Upper lobe of right lung (tissue), 1 donor: Measurements from ENCODE around the gene PRR30. TPM values are rescaled to one million over a fixed set of nuclear protein-coding genes. Genes with fewer than 3 reads are reported as not detected.
A peak's percentile ranks its signal among the peaks of the same experiment; 100 is the strongest.

ENCODE experiments used
- ATAC-seq: fragments of 200-7000 bp; cut with Tn5 transposase; one replicate; pipeline ENCODE4 v1.9.1; 2020; ENCODE audit warnings: mild to moderate bottlenecking, moderate library complexity
- DNase-seq: peaks from one replicate; pipeline ENCODE4 v3.0.0-alpha.2; 2020
- H3K27ac ChIP-seq: fragments of 200-600 bp; one replicate; pipeline ENCODE4 v1.8.0; 2022
- H3K27me3 ChIP-seq: fragments of 200-600 bp; one replicate; pipeline ENCODE4 v1.8.0; 2022; ENCODE audit warnings: mild to moderate bottlenecking
- H3K36me3 ChIP-seq: fragments of 200-600 bp; one replicate; pipeline ENCODE4 v1.8.0; 2022
- H3K4me1 ChIP-seq: fragments of 200-600 bp; one replicate; pipeline ENCODE4 v1.8.0; 2022
- H3K4me3 ChIP-seq: fragments of 200-600 bp; one replicate; pipeline ENCODE4 v1.8.0; 2022; ENCODE audit warnings: mild to moderate bottlenecking
- H3K9me3 ChIP-seq: fragments of 200-600 bp; one replicate; pipeline ENCODE4 v1.8.0; 2022
- CTCF ChIP-seq: fragments of 200-600 bp; IDR thresholded peaks from one replicate; pipeline ENCODE4 v1.8.0; 2022; ENCODE audit warnings: antibody characterized with exemption
- intact Hi-C: fragments of 100-400 bp; cut with DNase I; formaldehyde crosslinking; loops from one replicate; pipeline ENCODE4 v1.11.0; 2022
- total RNA-seq: library from RNA; stranded (reverse); fragmentation: NEBNext Ultra II Directional; extraction: Animal tissue kit (Norgen Biotek cat#: 25700); gene quantifications from one replicate; pipeline ENCODE4 v1.2.1, GENCODE V29; 2021
- donor health status: DM: no; HTN: yes; CAD: no; lungs with severe emphysema.

Gene PRR30
- total RNA-seq, 1 donor from 2014 or later, result not detected

DNA sequence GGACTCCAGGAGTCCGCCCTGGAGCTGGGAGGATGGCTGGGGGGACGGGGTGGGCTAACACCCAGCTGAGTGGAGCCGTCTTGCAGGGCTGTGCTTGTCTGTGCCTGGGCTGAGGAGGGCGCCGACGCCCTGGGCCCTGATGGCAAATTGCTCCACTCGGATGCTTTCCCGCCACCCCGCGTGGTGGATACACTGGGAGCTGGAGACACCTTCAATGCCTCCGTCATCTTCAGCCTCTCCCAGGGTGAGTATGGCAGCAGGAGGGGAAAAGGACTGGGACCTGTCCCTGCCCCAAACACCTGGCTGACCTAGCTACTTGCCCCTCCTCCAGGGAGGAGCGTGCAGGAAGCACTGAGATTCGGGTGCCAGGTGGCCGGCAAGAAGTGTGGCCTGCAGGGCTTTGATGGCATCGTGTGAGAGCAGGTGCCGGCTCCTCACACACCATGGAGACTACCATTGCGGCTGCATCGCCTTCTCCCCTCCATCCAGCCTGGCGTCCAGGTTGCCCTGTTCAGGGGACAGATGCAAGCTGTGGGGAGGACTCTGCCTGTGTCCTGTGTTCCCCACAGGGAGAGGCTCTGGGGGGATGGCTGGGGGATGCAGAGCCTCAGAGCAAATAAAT lies 39.8 kb downstream of the PRR30 start:
- ATAC-seq, result no peak
- H3K27me3 ChIP-seq, result peaks cover 6% of the 10 kb centered on the region
- intact Hi-C loops, result no loop called here
- no peak for DNase-seq
- H3K4me3 ChIP-seq, result no peak overlapping the region
- no peak for TF ChIP-seq CTCF
- H3K9me3 ChIP-seq, result no peaks in the 10 kb centered on the region
- no peaks in the 10 kb centered on the region for H3K36me3 ChIP-seq
- peaks cover 8% of the 10 kb centered on the region for H3K4me1 ChIP-seq
- no peak overlapping the region for H3K27ac ChIP-seq

DNA sequence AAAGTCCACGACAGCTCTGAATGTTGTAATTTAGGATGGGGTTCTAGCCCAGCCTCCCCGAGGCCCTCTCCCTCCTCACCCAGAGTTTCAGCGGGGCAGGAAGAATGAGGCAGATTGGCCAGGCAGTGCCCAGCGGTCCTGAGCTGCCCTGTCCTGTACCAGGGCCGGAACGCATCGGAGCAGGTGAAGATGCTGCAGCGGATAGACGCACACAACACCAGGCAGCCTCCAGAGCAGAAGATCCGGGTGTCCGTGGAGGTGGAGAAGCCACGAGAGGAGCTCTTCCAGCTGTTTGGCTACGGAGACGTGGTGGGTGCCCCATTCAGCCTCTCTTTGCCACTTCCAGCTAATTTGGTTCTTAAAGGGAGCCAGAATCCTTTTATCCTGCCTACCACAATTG lies 41.9 kb downstream of the PRR30 start:
- DNase-seq, result no peak
- Histone ChIP-seq H3K36me3 (no peaks in the 10 kb centered on the region), H3K4me3 (no peak overlapping the region), H3K4me1 (peaks cover 8% of the 10 kb centered on the region), H3K9me3 (no peaks in the 10 kb centered on the region), H3K27me3 (no peaks in the 10 kb centered on the region), H3K27ac (no peak overlapping the region)
- no peak for ATAC-seq
- intact Hi-C loops, result no loop called here
- TF ChIP-seq CTCF, result no peak

- ATAC-seq (peak; percentile 46), DNase-seq (no peak)
- Histone ChIP-seq H3K36me3 (no peaks in the 10 kb centered on the region), H3K4me3 (no peak overlapping the region), H3K27ac (peak overlapping the region; percentile 14), H3K27me3 (no peaks in the 10 kb centered on the region), H3K4me1 (peaks cover 8% of the 10 kb centered on the region), H3K9me3 (no peaks in the 10 kb centered on the region)
- TF ChIP-seq CTCF, result no peak
- intact Hi-C loops, result no loop called here
Measured at GRCh38 chr2:27096748-27097297, 42.4 kb downstream of the PRR30 start.

- TF ChIP-seq CTCF, result no peak
- Histone ChIP-seq H3K4me3 (peak overlapping the region; percentile 43), H3K4me1 (peaks cover 8% of the 10 kb centered on the region), H3K9me3 (no peaks in the 10 kb centered on the region), H3K27me3 (no peaks in the 10 kb centered on the region), H3K27ac (peak overlapping the region; percentile 14), H3K36me3 (no peaks in the 10 kb centered on the region)
- ATAC-seq (peak; percentile 85), DNase-seq (no peak)
- intact Hi-C loops, result no loop called here
Measured at GRCh38 chr2:27095745-27096651, 43.2 kb downstream of the PRR30 start.

DNA sequence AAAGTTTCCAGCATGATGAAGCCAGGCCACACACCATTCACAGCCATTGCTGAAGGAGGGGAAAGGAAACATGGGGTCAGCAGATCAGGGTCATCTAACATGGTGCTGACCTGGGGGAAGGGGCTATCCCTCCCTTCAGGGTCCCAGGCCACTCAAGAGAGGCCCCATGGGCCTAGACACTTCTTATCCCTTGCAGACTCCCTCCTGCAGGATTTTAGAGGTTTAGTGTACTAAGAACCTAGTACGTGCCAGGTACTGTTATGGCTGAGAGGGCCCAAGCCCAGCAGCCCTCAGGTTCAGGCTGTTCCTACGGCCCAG lies 43.8 kb downstream of the PRR30 start:
- Histone ChIP-seq H3K4me3 (no peak overlapping the region), H3K36me3 (no peaks in the 10 kb centered on the region), H3K9me3 (no peaks in the 10 kb centered on the region), H3K4me1 (peaks cover 8% of the 10 kb centered on the region), H3K27ac (no peak overlapping the region), H3K27me3 (no peaks in the 10 kb centered on the region)
- ATAC-seq (no peak), DNase-seq (no peak)
- no peak for TF ChIP-seq CTCF
- intact Hi-C loops, result no loop called here
